Vagina (tissue), 2 donors: ENCODE data around the gene ETS1. TPM values are rescaled to one million over a fixed set of nuclear protein-coding genes. Genes with fewer than 3 reads are reported as not detected.

Experiments
- DNase-seq, 2 donors: peaks; one replicate each; pipeline ENCODE4 v3.0.0-alpha.2; 2017; ENCODE audit errors: extremely low spot score in 2 of 2
- H3K27ac ChIP-seq: fragments of 200-600 bp; sonication (generic); one replicate; pipeline ENCODE4 v1.5.1; 2019
- H3K27me3 ChIP-seq: fragments of 200-600 bp; sonication (generic); one replicate; pipeline ENCODE4 v1.5.1; 2019
- H3K36me3 ChIP-seq, 2 donors: fragments of 200-600 bp; sonication (generic); one replicate each; pipeline ENCODE4 v1.5.1; 2017 to 2019
- H3K4me1 ChIP-seq: fragments of 200-600 bp; sonication (generic); one replicate; pipeline ENCODE4 v1.5.1; 2019
- H3K4me3 ChIP-seq, 2 donors: fragments of 200-600 bp; sonication (generic); 1 replicate in 1 of 2; 2 replicates in 1 of 2; pipeline ENCODE4 v1.5.1; 2016 to 2019
- H3K9me3 ChIP-seq: fragments of 200-600 bp; sonication (generic); one replicate; pipeline ENCODE4 v1.5.1; 2019
- CTCF ChIP-seq, 3 experiments: fragments of 450-650 bp in 2 of 3; fragments of 200-600 bp in 1 of 3; sonication (generic) in 1 of 3; IDR thresholded peaks; one replicate each; pipeline ENCODE4 v1.5.1; 2017 to 2019; ENCODE audit warnings: antibody characterized with exemption in 3 of 3, mild to moderate bottlenecking in 2 of 3, moderate library complexity in 2 of 3
- POLR2A ChIP-seq, 2 donors: fragments of 450-650 bp; IDR thresholded peaks; one replicate each; pipeline ENCODE4 v1.6.1; 2017; ENCODE audit warnings: antibody characterized with exemption in 2 of 2, mild to moderate bottlenecking in 2 of 2, moderate library complexity in 2 of 2
- POLR2AphosphoS5 ChIP-seq, 2 donors: sonication (generic); formaldehyde crosslinking; IDR thresholded peaks; one replicate each; pipeline ENCODE4 v1.9.0; 2017; ENCODE audit warnings: antibody characterized with exemption in 2 of 2, mild to moderate bottlenecking in 2 of 2, low read depth in 1 of 2; ENCODE audit not compliant: insufficient read depth in 1 of 2
- intact Hi-C: fragments of 100-400 bp; cut with DNase I; formaldehyde crosslinking; loops from one replicate; pipeline ENCODE4 v1.15.1; 2023
- total RNA-seq: library from RNA; depleted of rRNA; stranded (reverse); fragments of >200 nt; gene quantifications from one replicate; pipeline ENCODE4 v1.2.3, GENCODE V29; 2016

Gene ETS1
- total RNA-seq, 1 donor from 2014 or later: 51.6 TPM

- Histone ChIP-seq H3K4me3 (no peak overlapping the region), H3K4me1 (peaks cover 16% of the 10 kb centered on the region), H3K27me3 (no peaks in the 10 kb centered on the region), H3K36me3 (no peaks in the 10 kb centered on the region), H3K9me3 (no peaks in the 10 kb centered on the region), H3K27ac (no peak overlapping the region)
- no peak for DNase-seq
- intact Hi-C loops: no loop called here
- TF ChIP-seq POLR2AphosphoS5 (IDR thresholded peaks at IDR 0.05; ENCODE audit: insufficient read depth in 1 of 2, low read depth in 1 of 2) (no peak), CTCF (IDR thresholded peaks at IDR 0.05) (no peak), POLR2A (IDR thresholded peaks at IDR 0.05) (no peak)
Observed at GRCh38 chr11:128533472-128533871, 53.9 kb downstream of the ETS1 start.

GRCh38 chr11:128532572-128533091 lies 54.7 kb downstream of the ETS1 start:
- no peak for DNase-seq
- peaks cover 16% of the 10 kb centered on the region for H3K4me1 ChIP-seq
- H3K27me3 ChIP-seq: no peaks in the 10 kb centered on the region
- intact Hi-C loops: no loop called here
- H3K4me3 ChIP-seq: no peak overlapping the region
- no peak overlapping the region for H3K27ac ChIP-seq
- TF ChIP-seq POLR2A (IDR thresholded peaks at IDR 0.05): no peak
- TF ChIP-seq POLR2AphosphoS5 (IDR thresholded peaks at IDR 0.05; ENCODE audit: insufficient read depth in 1 of 2, low read depth in 1 of 2): no peak
- TF ChIP-seq CTCF (IDR thresholded peaks at IDR 0.05): no peak
- H3K36me3 ChIP-seq: no peaks in the 10 kb centered on the region
- no peaks in the 10 kb centered on the region for H3K9me3 ChIP-seq

GRCh38 chr11:128532016-128532571 lies 55.3 kb downstream of the ETS1 start:
- Histone ChIP-seq H3K4me3 (no peak overlapping the region), H3K27ac (no peak overlapping the region), H3K27me3 (no peaks in the 10 kb centered on the region), H3K4me1 (peaks cover 16% of the 10 kb centered on the region), H3K9me3 (no peaks in the 10 kb centered on the region), H3K36me3 (no peaks in the 10 kb centered on the region)
- TF ChIP-seq POLR2A (IDR thresholded peaks at IDR 0.05) (no peak), POLR2AphosphoS5 (IDR thresholded peaks at IDR 0.05; ENCODE audit: insufficient read depth in 1 of 2, low read depth in 1 of 2) (no peak), CTCF (IDR thresholded peaks at IDR 0.05) (no peak)
- intact Hi-C loops: no loop called here
- DNase-seq: no peak

GRCh38 chr11:128531588-128531987 lies 55.8 kb downstream of the ETS1 start:
- H3K27ac ChIP-seq: no peak overlapping the region

More at GRCh38 chr11:128531588-128531987, 55.8 kb downstream of the ETS1 start:
- Histone ChIP-seq H3K4me3 (no peak overlapping the region), H3K27me3 (no peaks in the 10 kb centered on the region), H3K36me3 (no peaks in the 10 kb centered on the region), H3K9me3 (no peaks in the 10 kb centered on the region), H3K4me1 (peaks cover 16% of the 10 kb centered on the region)
- no peak for DNase-seq
- intact Hi-C loops: no loop called here
- TF ChIP-seq POLR2A (IDR thresholded peaks at IDR 0.05) (no peak), POLR2AphosphoS5 (IDR thresholded peaks at IDR 0.05; ENCODE audit: insufficient read depth in 1 of 2, low read depth in 1 of 2) (no peak), CTCF (IDR thresholded peaks at IDR 0.05) (no peak)
